ENCODE measurements around the gene CLCN3. TPM values are rescaled to one million over a fixed set of nuclear protein-coding genes. Genes with fewer than 3 reads are reported as not detected.
"Not testable (repeated sequence)": the region's sequence is repeated elsewhere in the genome, so short reads cannot be mapped to it uniquely, and the experiment has no call there.

CLCN3 gene
- total and polyA plus RNA-seq, 5 experiments from 2014 or later = 11.2 to 36.1 (median 11.8) TPM

- Mint-ChIP-seq H3K36me3 (peaks cover 2 to 27% (median 11%) of the 10 kb centered on the region in 3 donors), H3K4me3 (no peak overlapping the region), H3K9me3 (no peaks in the 10 kb centered on the region), H3K27me3 (no peaks in the 10 kb centered on the region), H3K4me1 (peaks cover 0 to 3% (median under 1%) of the 10 kb centered on the region in 4 donors), H3K27ac (no peak overlapping the region)
- POLR2A ChIA-PET = no interaction called here
- DNase-seq (no peak), ATAC-seq (no peak)
Observed at GRCh38 chr4:169730564-169730963, 110.2 kb downstream of the CLCN3 start.

DNA sequence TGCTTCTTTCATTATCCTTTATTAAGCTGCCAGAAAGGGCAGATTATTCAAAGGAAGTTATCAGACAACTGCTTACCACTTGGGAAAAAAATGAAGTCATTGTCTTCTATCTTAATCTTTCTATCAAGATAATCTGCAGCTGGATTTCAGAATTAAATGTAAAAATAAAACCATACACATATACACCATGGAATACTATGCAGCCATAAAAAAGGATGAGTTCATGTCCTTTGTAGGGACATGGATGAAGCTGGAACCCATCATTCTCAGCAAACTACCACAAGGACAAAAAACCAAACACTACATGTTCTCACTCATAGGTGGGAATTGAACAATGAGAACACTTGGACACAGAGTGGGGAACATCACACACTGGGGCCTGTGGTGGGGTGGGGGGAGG lies 118.2 kb downstream of the CLCN3 start:
- H3K9me3 Mint-ChIP-seq, H3K27ac Mint-ChIP-seq, DNase-seq, H3K27me3 Mint-ChIP-seq, POLR2A ChIA-PET, H3K4me1 Mint-ChIP-seq, H3K4me3 Mint-ChIP-seq, ATAC-seq: not testable (repeated sequence)
- H3K36me3 Mint-ChIP-seq = peaks cover 17 to 63% (median 26%) of the 10 kb centered on the region in 3 donors

DNA sequence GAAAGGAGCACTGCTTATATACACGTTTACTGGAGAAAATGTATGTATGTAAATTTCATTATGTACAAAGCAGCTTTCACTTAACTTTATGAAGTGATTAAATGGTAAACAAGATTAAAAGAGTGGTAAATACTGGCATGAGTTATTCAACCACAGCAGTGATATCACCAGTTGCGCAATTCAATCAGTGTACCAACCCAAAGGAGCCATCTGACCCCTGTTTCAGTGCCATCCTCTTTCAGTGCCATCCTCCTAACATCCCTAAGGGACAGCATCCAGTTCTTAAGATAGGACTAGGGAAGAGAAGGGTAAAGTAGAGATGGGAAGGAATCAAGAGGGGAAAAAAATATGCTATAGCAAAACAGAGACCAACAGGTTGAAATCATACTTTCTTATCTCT lies 121.2 kb downstream of the CLCN3 start:
- Mint-ChIP-seq H3K27ac (peak overlapping the region in 1 of 10 donors; percentile 62), H3K4me1 (peaks cover 0 to 1% (median 0%) of the 10 kb centered on the region in 4 donors), H3K9me3 (no peaks in the 10 kb centered on the region), H3K36me3 (peaks cover 13 to 70% (median 32%) of the 10 kb centered on the region in 3 donors), H3K27me3 (no peaks in the 10 kb centered on the region), H3K4me3 (no peak overlapping the region)
- POLR2A ChIA-PET = no interaction called here
- ATAC-seq (no peak), DNase-seq (no peak)

DNA sequence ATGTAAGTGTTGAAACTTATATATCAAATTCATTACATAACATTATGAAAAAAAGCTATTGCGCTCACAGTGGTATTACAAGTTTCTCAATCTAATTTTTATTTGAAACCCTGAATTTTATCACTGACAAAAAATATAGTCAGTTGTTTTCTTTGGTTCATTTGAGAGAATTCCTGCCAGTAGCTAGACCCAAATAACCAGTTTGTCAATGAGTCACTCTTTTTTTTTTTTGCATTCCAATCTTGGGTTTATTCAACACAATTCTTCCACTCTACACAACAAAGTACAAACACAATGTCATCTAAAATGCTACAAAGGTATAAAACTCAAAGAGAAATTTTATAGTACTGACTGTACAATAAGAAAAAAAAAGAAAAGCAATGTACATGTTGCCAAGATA lies 124.2 kb downstream of the CLCN3 start:
- Mint-ChIP-seq H3K9me3 (no peaks in the 10 kb centered on the region), H3K27me3 (no peaks in the 10 kb centered on the region), H3K4me3 (no peak overlapping the region), H3K27ac (no peak overlapping the region), H3K36me3 (peaks cover 5 to 67% (median 20%) of the 10 kb centered on the region in 3 donors), H3K4me1 (peaks cover 0 to 1% (median 0%) of the 10 kb centered on the region in 4 donors)
- no peak for DNase-seq
- POLR2A ChIA-PET = no interaction called here
- no peak for ATAC-seq

GRCh38 chr4:169745291-169745690 lies 124.9 kb downstream of the CLCN3 start:
- no peak for DNase-seq
- no peaks in the 10 kb centered on the region for H3K9me3 Mint-ChIP-seq
- H3K27ac Mint-ChIP-seq = no peak overlapping the region
- peaks cover 0 to 4% (median 1%) of the 10 kb centered on the region in 4 donors for H3K4me1 Mint-ChIP-seq
- H3K27me3 Mint-ChIP-seq = no peaks in the 10 kb centered on the region
- H3K4me3 Mint-ChIP-seq = no peak overlapping the region
- H3K36me3 Mint-ChIP-seq = peaks cover 4 to 68% (median 23%) of the 10 kb centered on the region in 3 donors
- POLR2A ChIA-PET = no interaction called here
- ATAC-seq = no peak

GRCh38 chr4:169756971-169757574 lies 136.7 kb downstream of the CLCN3 start:
- Mint-ChIP-seq H3K4me1 (peaks cover 20 to 39% (median 29%) of the 10 kb centered on the region in 4 donors), H3K4me3 (peak overlapping the region; percentile 77 to 97 (median 91)), H3K36me3 (peaks cover 0 to 16% (median 6%) of the 10 kb centered on the region in 3 donors), H3K9me3 (no peaks in the 10 kb centered on the region), H3K27me3 (no peaks in the 10 kb centered on the region), H3K27ac (peak overlapping the region; percentile 43 to 94 (median 82))
- peak in 1 of 2 donors; percentile 3 for ATAC-seq
- peak in 2 of 10 donors; percentile 5 to 8 for DNase-seq
- POLR2A ChIA-PET = interaction anchor here (1.2 kb wide), 2 partner anchors 137 to 144 kb away, joined by 4 to 6 read pairs; partner anchors contain the start of genes CLCN3 and NEK1

- no peaks in the 10 kb centered on the region for H3K9me3 Mint-ChIP-seq
- POLR2A ChIA-PET = interaction anchor here (1.2 kb wide), 2 partner anchors 138 to 145 kb away, joined by 4 to 6 read pairs; partner anchors contain the start of genes CLCN3 and NEK1
- H3K4me3 Mint-ChIP-seq = peak within 1 kb of the TSS; percentile 77 to 97 (median 91)
- ATAC-seq (peak; percentile 93 to 95), DNase-seq (peak; percentile 84 to 93 (median 90))
- no peaks in the 10 kb centered on the region for H3K27me3 Mint-ChIP-seq
- peaks cover 0 to 10% (median under 1%) of the 10 kb centered on the region in 3 donors for H3K36me3 Mint-ChIP-seq
- H3K27ac Mint-ChIP-seq = peak within 1 kb of the TSS; percentile 53 to 94 (median 82)
- H3K4me1 Mint-ChIP-seq = peaks cover 20 to 40% (median 27%) of the 10 kb centered on the region in 4 donors
Observed at GRCh38 chr4:169757575-169758184, 137.3 kb downstream of the CLCN3 start, which contains the start of gene HPF1. Gene HPF1, minus strand, starts transcription at chr4:169757944. Its CDS starts 67 bp downstream, at chr4:169757877.

DNA sequence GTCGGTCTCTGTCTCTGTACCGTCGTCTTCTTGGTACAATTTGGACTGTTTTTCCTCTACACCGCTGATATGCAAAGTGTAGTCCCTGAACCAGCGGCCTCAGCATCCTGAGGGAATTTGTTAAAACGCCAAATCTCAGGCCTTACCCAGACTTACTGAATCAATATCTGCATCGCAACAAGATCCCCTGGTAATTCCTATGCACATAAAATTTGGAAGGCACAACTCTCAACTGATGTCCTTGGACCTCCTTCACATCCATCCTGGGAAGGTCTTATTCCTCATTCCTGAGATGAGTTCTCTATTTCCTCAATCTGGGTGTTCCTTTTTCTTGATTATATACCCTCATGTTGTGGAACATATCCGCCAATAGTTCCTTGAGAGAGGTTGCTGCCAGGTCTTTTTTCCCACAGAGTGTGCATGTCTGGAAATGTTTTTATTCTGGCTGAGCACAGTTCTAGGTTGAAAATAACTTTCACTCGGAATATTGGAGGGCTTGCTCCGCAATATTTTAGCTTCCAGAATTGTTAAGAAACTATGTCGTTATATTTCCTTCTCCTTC lies 138.1 kb downstream of the CLCN3 start:
- H3K4me3 Mint-ChIP-seq = peak overlapping the region; percentile 77 to 97 (median 91)

DNA sequence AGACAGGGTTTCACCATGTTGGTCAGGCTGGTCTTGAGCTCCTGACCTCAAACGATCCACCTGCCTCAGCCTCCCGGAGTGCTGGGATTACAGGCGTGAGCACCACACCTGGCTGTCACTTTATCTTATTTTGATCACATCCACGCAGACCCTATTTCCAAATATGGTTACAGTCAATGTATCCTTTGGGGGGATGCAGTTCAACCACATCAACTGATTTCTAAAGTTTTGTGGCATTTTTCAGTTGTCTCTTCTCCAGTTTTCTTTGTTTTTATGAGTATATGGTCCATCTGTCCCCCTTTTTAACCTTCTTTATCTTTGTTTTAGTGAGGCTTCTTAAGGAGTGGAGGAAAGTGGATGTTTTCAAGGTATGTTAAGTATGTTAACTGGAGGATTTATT lies 141.5 kb downstream of the CLCN3 start:
- Mint-ChIP-seq H3K36me3 (no peaks in the 10 kb centered on the region), H3K27me3 (peaks cover 0 to 4% (median 0%) of the 10 kb centered on the region in 5 donors), H3K4me3 (no peak overlapping the region), H3K9me3 (no peaks in the 10 kb centered on the region), H3K27ac (peak overlapping the region in 1 of 10 donors; percentile 3), H3K4me1 (peaks cover 9 to 23% (median 10%) of the 10 kb centered on the region in 4 donors)
- POLR2A ChIA-PET = interaction anchor here (0.7 kb wide), 1 partner anchor 351 kb away, joined by 3 read pairs; no protein-coding TSS in a partner anchor
- DNase-seq = no peak
- no peak for ATAC-seq

More for the DNA sequence above, 138.1 kb downstream of the CLCN3 start:
- H3K36me3 Mint-ChIP-seq = peaks cover 0 to 4% (median 0%) of the 10 kb centered on the region in 3 donors
- DNase-seq = peak in 1 of 10 donors; percentile 6
- no peak for ATAC-seq
- H3K27me3 Mint-ChIP-seq = no peaks in the 10 kb centered on the region
- no peaks in the 10 kb centered on the region for H3K9me3 Mint-ChIP-seq
- H3K27ac Mint-ChIP-seq = peak overlapping the region in 8 of 10 donors; percentile 53 to 94 (median 78)
- POLR2A ChIA-PET = interaction anchor here (0.6 kb wide), 1 partner anchor 138 kb away, joined by 4 read pairs; the partner anchor contains the start of gene CLCN3
- H3K4me1 Mint-ChIP-seq = peaks cover 20 to 40% (median 27%) of the 10 kb centered on the region in 4 donors

DNA sequence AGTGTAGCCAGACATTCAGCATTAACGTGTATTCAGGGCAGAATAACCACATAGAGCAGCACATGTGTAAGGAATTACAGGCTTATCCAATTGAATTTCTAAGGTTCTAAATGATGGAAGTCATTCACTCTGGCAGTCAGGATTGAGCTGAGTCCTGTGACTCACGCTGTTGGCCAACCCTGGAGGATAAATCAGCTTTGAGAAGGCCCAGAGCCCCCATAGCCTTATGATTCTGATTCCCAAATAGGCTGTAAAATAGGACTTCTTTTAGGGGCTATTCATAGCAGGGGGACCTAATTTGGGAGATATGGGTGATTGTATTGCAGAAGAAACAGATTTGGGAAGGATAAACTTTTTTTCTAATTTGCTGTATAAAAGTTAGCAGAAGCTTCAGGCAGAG lies 145.5 kb downstream of the CLCN3 start:
- peaks cover 0 to 5% (median 4%) of the 10 kb centered on the region in 5 donors for H3K27me3 Mint-ChIP-seq

GRCh38 chr4:169766741-169767140 lies 146.4 kb downstream of the CLCN3 start:
- DNase-seq = no peak
- POLR2A ChIA-PET = no interaction called here
- Mint-ChIP-seq H3K4me3 (no peak overlapping the region), H3K36me3 (no peaks in the 10 kb centered on the region), H3K4me1 (peaks cover 0 to 4% (median 0%) of the 10 kb centered on the region in 4 donors), H3K27me3 (peaks cover 0 to 5% (median 4%) of the 10 kb centered on the region in 5 donors), H3K9me3 (no peaks in the 10 kb centered on the region), H3K27ac (no peak overlapping the region)
- no peak for ATAC-seq

More for the DNA sequence above, 145.5 kb downstream of the CLCN3 start:
- no peaks in the 10 kb centered on the region for H3K36me3 Mint-ChIP-seq
- H3K9me3 Mint-ChIP-seq = no peaks in the 10 kb centered on the region
- no peak for ATAC-seq
- DNase-seq = no peak
- H3K4me1 Mint-ChIP-seq = peaks cover 0 to 5% (median under 1%) of the 10 kb centered on the region in 4 donors
- POLR2A ChIA-PET = no interaction called here
- no peak overlapping the region for H3K4me3 Mint-ChIP-seq
- H3K27ac Mint-ChIP-seq = no peak overlapping the region

DNA sequence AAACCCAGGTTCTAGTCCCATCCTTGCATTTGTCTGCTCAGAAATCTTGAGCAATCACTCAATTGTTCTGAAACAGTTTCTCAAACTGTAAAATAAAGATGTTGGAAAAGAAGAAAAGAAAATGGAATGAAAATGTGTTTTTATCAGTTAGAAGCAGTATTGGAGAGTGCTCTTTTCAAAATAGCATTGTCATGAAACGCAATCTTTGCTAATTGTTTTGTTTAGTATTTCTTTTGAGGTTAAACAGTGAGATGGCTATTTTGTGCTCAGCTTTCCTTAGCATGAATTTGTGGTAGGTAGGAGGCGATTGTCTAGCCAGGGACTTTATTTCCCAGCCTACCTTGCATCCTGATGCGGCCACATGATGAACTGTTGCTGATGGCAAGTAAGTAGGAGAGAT lies 148.0 kb downstream of the CLCN3 start:
- Mint-ChIP-seq H3K9me3 (no peaks in the 10 kb centered on the region), H3K36me3 (no peaks in the 10 kb centered on the region), H3K4me1 (no peaks in the 10 kb centered on the region), H3K27ac (no peak overlapping the region), H3K4me3 (no peak overlapping the region), H3K27me3 (peaks cover 0 to 7% (median 5%) of the 10 kb centered on the region in 5 donors)
- POLR2A ChIA-PET = no interaction called here
- ATAC-seq (no peak), DNase-seq (no peak)

Data from naive thymus-derived CD8-positive, alpha-beta T cell (primary cell).